Liver (tissue), 2 donors: Measurements from ENCODE around the gene AS3MT.

Source experiments
- RAD21 ChIP-seq, 2 donors: IDR thresholded peaks; 2 replicates each; pipeline ENCODE4 v1.6.1; 2016; ENCODE audit warnings: antibody characterized with exemption in 2 of 2, mild to moderate bottlenecking in 2 of 2
- TAF1 ChIP-seq: conservative IDR thresholded peaks from 2 replicates; pipeline ENCODE4 v1.6.1; 2016; ENCODE audit warnings: antibody characterized with exemption, mild to moderate bottlenecking
- TF ChIP-seq, protein P1 (sequence below): IDR thresholded peaks from 2 replicates; pipeline ENCODE4 v1.6.1; 2016; ENCODE audit warnings: antibody characterized with exemption, mild to moderate bottlenecking
- donor health status: healthy.

DNA sequence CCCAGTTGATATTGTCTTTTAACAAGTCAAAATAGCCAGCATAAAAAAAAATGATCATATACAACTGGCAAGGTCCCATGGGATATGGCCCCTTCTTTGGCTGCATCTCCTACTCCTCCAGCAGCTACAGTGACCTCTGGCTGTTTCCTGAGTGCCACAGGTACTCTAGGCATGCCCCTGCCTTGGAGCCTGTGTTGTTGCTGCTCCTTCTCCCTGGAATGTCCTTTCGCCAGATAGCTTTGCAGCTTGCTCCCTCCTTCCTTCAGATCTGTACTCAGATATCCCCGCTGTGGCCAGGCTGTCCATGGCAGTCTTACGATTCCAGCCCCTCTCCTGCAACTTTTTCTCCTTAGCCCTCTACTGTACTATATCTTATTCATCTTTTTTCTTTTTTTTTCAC, 72.1 kb downstream of the AS3MT start:
- TF ChIP-seq, protein P1, sequence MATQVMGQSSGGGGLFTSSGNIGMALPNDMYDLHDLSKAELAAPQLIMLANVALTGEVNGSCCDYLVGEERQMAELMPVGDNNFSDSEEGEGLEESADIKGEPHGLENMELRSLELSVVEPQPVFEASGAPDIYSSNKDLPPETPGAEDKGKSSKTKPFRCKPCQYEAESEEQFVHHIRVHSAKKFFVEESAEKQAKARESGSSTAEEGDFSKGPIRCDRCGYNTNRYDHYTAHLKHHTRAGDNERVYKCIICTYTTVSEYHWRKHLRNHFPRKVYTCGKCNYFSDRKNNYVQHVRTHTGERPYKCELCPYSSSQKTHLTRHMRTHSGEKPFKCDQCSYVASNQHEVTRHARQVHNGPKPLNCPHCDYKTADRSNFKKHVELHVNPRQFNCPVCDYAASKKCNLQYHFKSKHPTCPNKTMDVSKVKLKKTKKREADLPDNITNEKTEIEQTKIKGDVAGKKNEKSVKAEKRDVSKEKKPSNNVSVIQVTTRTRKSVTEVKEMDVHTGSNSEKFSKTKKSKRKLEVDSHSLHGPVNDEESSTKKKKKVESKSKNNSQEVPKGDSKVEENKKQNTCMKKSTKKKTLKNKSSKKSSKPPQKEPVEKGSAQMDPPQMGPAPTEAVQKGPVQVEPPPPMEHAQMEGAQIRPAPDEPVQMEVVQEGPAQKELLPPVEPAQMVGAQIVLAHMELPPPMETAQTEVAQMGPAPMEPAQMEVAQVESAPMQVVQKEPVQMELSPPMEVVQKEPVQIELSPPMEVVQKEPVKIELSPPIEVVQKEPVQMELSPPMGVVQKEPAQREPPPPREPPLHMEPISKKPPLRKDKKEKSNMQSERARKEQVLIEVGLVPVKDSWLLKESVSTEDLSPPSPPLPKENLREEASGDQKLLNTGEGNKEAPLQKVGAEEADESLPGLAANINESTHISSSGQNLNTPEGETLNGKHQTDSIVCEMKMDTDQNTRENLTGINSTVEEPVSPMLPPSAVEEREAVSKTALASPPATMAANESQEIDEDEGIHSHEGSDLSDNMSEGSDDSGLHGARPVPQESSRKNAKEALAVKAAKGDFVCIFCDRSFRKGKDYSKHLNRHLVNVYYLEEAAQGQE = no peak
- TF ChIP-seq TAF1 (no peak), RAD21 (IDR thresholded peaks at IDR 0.05) (no peak)
